HG03045 (cell line): ENCODE results near the gene ADAMTS20.

Experiments
- ATAC-seq: cut with Tn5 transposase; IDR thresholded peaks from one replicate; pipeline ENCODE4 v1.9.1; 2021; ENCODE audit warnings: mild to moderate bottlenecking, moderate library complexity; ENCODE audit not compliant: unreplicated experiment

The ADAMTS20 gene

DNA sequence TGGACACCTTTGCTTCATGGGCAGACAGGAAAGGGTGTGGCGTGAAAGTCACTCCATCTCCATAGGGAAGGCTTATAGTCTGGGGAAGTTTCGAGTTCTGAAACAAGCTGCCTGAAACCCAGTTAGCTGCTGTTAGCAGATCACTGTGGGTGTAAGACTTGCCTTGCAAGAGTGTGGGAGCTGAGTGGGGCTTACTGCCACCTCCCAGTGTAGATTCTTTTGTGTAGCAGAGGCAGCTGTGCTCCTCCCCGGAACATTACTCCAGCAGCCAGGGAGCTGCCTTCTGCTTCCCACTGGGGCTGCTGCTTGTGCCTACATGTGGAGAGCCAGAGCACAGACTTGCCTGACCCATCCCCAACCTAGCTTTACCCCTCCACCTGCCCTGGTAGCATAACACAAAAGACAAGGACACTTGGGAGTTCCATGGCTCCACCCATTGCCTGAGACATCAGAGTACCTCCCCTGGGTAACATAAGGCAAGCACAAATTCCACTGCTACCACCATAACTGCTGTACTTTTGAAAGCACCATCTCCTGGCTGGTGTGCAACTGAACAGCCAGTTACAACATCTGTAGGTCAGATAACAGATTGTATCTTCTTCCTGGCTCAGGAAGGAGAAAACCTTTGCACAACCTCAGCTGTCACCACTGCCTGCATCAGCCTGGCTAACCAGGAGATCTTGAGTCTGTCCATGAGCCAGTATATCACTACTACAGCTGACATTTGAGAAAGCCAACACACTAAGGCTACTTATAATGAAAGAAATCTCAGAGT lies 69.5 kb downstream of the ADAMTS20 start:
- ATAC-seq, result no peak

DNA sequence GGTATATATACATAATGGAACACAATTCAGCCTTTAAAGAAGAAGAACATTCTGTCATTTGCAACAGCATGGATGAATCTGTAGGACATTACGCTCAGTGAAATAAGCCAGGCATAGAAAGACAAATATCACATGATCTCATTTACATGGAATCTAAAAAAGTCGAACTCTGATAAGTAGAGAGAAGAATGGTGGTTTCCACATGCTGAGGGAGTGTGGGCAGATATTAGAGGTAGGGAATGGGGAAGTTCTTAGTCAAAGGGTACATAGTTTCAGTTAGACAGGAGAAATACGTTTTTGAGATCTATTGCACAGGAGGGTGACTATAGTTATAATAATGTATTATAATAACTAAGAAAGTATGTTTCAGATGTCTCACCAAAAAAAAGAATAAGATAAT lies 71.4 kb downstream of the ADAMTS20 start:
- ATAC-seq, result no peak

- no peak for ATAC-seq
Measured at GRCh38 chr12:43462741-43463140, 89.3 kb downstream of the ADAMTS20 start.

GRCh38 chr12:43462080-43462479 lies 89.9 kb downstream of the ADAMTS20 start:
- no peak for ATAC-seq

GRCh38 chr12:43459285-43459684 lies 92.7 kb downstream of the ADAMTS20 start:
- no peak for ATAC-seq

GRCh38 chr12:43453761-43454160 lies 98.2 kb downstream of the ADAMTS20 start:
- ATAC-seq, result no peak

GRCh38 chr12:43444940-43445564 lies 107.0 kb downstream of the ADAMTS20 start:
- ATAC-seq, result no peak

- no peak for ATAC-seq
Measured at GRCh38 chr12:43436597-43436996, 115.4 kb downstream of the ADAMTS20 start.

GRCh38 chr12:43434614-43435013 lies 117.4 kb downstream of the ADAMTS20 start:
- no peak for ATAC-seq

- no peak for ATAC-seq
Measured at GRCh38 chr12:43428088-43428600, 123.9 kb downstream of the ADAMTS20 start.

- ATAC-seq, result no peak
Measured at GRCh38 chr12:43425361-43425760, 126.6 kb downstream of the ADAMTS20 start.

- no peak for ATAC-seq
Measured at GRCh38 chr12:43416981-43417380, 135.0 kb downstream of the ADAMTS20 start.

GRCh38 chr12:43407816-43408645 lies 144.0 kb downstream of the ADAMTS20 start:
- peak; percentile 69 for ATAC-seq

- no peak for ATAC-seq
Measured at GRCh38 chr12:43406801-43407200, 145.2 kb downstream of the ADAMTS20 start.

GRCh38 chr12:43402436-43402835 lies 149.6 kb downstream of the ADAMTS20 start:
- ATAC-seq, result no peak

GRCh38 chr12:43401096-43401495 lies 150.9 kb downstream of the ADAMTS20 start:
- ATAC-seq, result no peak

DNA sequence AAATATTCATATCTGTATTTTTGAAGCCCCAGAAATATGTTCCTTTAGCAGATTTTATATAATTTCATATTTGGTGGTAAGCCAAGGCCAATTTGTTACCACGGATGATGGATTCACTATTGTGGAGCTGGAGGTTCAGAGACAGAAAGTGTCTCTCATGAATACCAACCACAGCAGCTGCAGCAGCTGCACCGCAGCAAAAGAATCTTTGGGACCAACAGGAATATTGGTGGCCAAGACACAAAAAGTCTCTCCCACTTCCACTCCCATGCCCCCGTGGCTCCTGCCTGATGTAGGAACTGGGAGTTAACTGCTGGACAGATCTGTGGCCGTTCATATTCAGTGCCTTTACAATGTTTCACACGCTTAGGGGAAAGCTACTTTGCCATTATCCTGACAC lies 155.3 kb downstream of the ADAMTS20 start:
- ATAC-seq, result no peak

DNA sequence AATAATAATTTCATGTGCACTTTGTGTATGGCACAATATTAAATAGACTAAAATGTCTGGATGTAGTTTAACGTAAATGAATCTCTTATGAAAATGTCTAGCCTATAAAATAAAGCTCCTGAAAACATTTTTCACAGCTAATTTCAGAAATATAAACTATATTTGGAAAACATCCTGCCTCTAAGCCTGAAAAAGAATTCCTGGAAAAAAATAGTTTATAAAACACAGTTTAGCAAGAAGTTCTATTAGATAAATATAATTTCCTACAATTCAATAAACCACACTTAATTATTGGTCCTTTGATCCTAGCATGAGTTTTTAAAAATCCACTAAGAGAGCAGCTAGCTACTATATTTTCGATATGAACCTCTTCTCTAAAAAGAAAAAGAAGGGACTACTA lies 159.9 kb downstream of the ADAMTS20 start:
- ATAC-seq, result no peak

GRCh38 chr12:43381879-43382278 lies 170.1 kb downstream of the ADAMTS20 start:
- no peak for ATAC-seq

GRCh38 chr12:43378448-43378847 lies 173.6 kb downstream of the ADAMTS20 start:
- ATAC-seq, result no peak

GRCh38 chr12:43370263-43370662 lies 181.7 kb downstream of the ADAMTS20 start:
- no peak for ATAC-seq
